ENCODE results near the gene RAET1G. TPM values are rescaled to one million over a fixed set of nuclear protein-coding genes. Genes with fewer than 3 reads are reported as not detected.

RAET1G gene
- total and polyA plus RNA-seq, 2 of the 13 experiments (the other 11 are each of a cell fraction or from before 2014, with no cell fraction given) = not detected

DNA sequence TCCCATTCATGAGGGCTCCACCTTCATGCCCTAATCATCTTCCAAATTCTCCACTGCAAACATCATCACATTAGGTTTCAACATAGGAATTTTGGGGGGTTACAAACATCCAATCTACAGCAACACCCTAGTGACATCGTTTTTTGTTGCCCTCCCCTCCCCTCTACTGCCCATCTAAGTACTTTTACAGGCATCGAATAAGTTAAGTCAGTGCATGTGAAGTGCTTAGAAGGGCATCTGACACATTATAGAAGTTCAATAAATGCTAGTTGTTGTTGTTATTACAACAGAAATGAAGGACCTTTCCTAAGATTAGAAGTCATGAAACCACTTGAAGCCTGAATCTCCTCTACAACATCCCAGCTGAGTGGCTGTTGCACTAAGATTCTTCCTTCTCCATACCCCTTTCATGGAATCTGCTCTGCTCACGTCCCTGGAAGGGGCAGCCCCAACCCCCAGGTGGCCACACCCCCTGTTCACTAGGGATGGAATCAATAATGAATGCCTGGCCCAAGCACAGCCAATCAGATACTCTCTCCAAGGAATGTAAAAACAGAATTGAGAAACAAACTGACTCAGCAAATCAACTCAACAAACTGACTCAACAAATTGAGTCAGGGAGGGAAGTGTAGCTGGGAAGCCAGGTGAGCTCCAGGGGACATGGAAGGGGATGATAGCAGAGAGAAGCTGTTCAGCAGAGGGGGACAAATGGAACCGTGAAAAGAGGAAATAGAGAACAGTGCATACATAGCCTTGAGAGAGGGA is 54.9 kb downstream of the RAET1G start (continued):
- TF ChIP-seq GPBP1L1 (CRISPR knock-in tag; IDR thresholded peaks at IDR 0.05) = no peak
- no peak for TF ChIP-seq AHR (CRISPR knock-in tag; IDR thresholded peaks at IDR 0.05)
- TF ChIP-seq RARG (CRISPR knock-in tag; IDR thresholded peaks at IDR 0.05; ENCODE audit: low read depth) = no peak
- no peak for TF ChIP-seq ZNF510 (CRISPR knock-in tag; IDR thresholded peaks at IDR 0.05; ENCODE audit: low read depth)
- no peak for TF ChIP-seq IRX3 (CRISPR knock-in tag; IDR thresholded peaks at IDR 0.05; ENCODE audit: borderline replicate concordance, low read depth)
- TF ChIP-seq NCOA5 (CRISPR knock-in tag; IDR thresholded peaks at IDR 0.05) = no peak
- TF ChIP-seq, protein P1, sequence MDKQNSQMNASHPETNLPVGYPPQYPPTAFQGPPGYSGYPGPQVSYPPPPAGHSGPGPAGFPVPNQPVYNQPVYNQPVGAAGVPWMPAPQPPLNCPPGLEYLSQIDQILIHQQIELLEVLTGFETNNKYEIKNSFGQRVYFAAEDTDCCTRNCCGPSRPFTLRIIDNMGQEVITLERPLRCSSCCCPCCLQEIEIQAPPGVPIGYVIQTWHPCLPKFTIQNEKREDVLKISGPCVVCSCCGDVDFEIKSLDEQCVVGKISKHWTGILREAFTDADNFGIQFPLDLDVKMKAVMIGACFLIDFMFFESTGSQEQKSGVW (CRISPR knock-in tag; IDR thresholded peaks at IDR 0.05; ENCODE audit: borderline replicate concordance) = no peak
- no peak for TF ChIP-seq ADNP (CRISPR knock-in tag; IDR thresholded peaks at IDR 0.05)
- no peak for TF ChIP-seq ZSCAN30 (CRISPR knock-in tag; IDR thresholded peaks at IDR 0.05)
- TF ChIP-seq ZNF549 (CRISPR knock-in tag; IDR thresholded peaks at IDR 0.05) = no peak
- TF ChIP-seq NFIC (IDR thresholded peaks at IDR 0.05; ENCODE audit: low read length) = no peak
- no peak for TF ChIP-seq ZNF609 (CRISPR knock-in tag; IDR thresholded peaks at IDR 0.05; ENCODE audit: borderline replicate concordance)
- TF ChIP-seq, protein P2, sequence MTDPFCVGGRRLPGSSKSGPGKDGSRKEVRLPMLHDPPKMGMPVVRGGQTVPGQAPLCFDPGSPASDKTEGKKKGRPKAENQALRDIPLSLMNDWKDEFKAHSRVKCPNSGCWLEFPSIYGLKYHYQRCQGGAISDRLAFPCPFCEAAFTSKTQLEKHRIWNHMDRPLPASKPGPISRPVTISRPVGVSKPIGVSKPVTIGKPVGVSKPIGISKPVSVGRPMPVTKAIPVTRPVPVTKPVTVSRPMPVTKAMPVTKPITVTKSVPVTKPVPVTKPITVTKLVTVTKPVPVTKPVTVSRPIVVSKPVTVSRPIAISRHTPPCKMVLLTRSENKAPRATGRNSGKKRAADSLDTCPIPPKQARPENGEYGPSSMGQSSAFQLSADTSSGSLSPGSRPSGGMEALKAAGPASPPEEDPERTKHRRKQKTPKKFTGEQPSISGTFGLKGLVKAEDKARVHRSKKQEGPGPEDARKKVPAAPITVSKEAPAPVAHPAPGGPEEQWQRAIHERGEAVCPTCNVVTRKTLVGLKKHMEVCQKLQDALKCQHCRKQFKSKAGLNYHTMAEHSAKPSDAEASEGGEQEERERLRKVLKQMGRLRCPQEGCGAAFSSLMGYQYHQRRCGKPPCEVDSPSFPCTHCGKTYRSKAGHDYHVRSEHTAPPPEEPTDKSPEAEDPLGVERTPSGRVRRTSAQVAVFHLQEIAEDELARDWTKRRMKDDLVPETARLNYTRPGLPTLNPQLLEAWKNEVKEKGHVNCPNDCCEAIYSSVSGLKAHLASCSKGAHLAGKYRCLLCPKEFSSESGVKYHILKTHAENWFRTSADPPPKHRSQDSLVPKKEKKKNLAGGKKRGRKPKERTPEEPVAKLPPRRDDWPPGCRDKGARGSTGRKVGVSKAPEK (CRISPR knock-in tag; IDR thresholded peaks at IDR 0.05; ENCODE audit: borderline replicate concordance) = no peak
- no peak for TF ChIP-seq TP53 (CRISPR knock-in tag; conservative IDR thresholded peaks at IDR 0.05)
- no peak for TF ChIP-seq ZNF7 (CRISPR knock-in tag; IDR thresholded peaks at IDR 0.05)
- TF ChIP-seq TEAD3 (CRISPR knock-in tag; optimal IDR thresholded peaks at IDR 0.05; ENCODE audit: borderline replicate concordance) = peak; percentile 81
- TF ChIP-seq TBP (CRISPR knock-in tag; IDR thresholded peaks at IDR 0.05) = no peak
- TF ChIP-seq NFKBIZ (CRISPR knock-in tag; IDR thresholded peaks at IDR 0.05) = no peak
- no peak for TF ChIP-seq ZMYM4 (CRISPR knock-in tag; IDR thresholded peaks at IDR 0.05)
- no peak for TF ChIP-seq SP2 (CRISPR knock-in tag; IDR thresholded peaks at IDR 0.05)
- TF ChIP-seq BRD4 (CRISPR knock-in tag; IDR thresholded peaks at IDR 0.05) = no peak
- no peak for TF ChIP-seq ZNF678 (CRISPR knock-in tag; IDR thresholded peaks at IDR 0.05)
